ENCODE results near the gene CNTNAP5.

DNA sequence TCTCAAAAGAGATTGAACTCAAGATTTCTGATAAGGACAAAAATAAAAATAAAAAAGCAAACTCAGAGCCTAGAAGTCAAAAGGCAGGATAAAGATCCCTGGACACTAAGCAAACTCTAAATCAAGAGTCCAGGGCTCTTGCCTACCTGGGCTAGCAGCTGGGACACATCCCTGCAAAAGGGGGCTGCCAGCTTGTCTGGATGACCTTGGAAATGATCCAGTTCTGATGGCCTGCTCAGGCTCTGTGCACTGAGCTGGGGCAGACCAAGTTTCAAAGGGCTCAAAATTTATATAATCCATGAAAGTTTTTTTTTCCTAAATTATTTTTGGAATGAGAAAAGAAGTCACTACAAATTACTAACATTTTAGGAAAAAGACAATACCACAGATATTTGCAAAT, 557.3 kb downstream of the CNTNAP5 start:
- TF ChIP-seq, protein P1, sequence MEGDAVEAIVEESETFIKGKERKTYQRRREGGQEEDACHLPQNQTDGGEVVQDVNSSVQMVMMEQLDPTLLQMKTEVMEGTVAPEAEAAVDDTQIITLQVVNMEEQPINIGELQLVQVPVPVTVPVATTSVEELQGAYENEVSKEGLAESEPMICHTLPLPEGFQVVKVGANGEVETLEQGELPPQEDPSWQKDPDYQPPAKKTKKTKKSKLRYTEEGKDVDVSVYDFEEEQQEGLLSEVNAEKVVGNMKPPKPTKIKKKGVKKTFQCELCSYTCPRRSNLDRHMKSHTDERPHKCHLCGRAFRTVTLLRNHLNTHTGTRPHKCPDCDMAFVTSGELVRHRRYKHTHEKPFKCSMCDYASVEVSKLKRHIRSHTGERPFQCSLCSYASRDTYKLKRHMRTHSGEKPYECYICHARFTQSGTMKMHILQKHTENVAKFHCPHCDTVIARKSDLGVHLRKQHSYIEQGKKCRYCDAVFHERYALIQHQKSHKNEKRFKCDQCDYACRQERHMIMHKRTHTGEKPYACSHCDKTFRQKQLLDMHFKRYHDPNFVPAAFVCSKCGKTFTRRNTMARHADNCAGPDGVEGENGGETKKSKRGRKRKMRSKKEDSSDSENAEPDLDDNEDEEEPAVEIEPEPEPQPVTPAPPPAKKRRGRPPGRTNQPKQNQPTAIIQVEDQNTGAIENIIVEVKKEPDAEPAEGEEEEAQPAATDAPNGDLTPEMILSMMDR (IDR thresholded peaks at IDR 0.05; ENCODE audit: low read length), result no peak
- TF ChIP-seq EZH2phosphoT487 (IDR thresholded peaks at IDR 0.05; ENCODE audit: low read length) (no peak), EZH2 (optimal IDR thresholded peaks at IDR 0.05; ENCODE audit: low read depth, low read length) (no peak)

Data from MM.1S (cell line).